Activated naive CD8-positive, alpha-beta T cell treated with anti-CD3 and anti-CD28 coated beads, Interleukin-2, amount 50 U/mL, for 24 hours (primary cell): Measurements from ENCODE around the gene TFB2M.
"Not testable (repeated sequence)": the region's sequence is repeated elsewhere in the genome, so short reads cannot be mapped to it uniquely, and the experiment has no call there.

Experiments used
- ATAC-seq: fragments of 150-1000 bp; cut with Tn5 transposase; one replicate; pipeline ENCODE4 v1.10.0; 2021
- DNase-seq: peaks from one replicate; pipeline ENCODE4 v3.0.0; 2021
- H3K27ac Mint-ChIP-seq: one replicate; pipeline ENCODE4 v1.8.0; 2021; ENCODE audit warnings: mild to moderate bottlenecking, mixed read lengths
- H3K27me3 Mint-ChIP-seq: one replicate; pipeline ENCODE4 v1.8.0; 2021; ENCODE audit warnings: mixed read lengths
- H3K36me3 Mint-ChIP-seq: one replicate; pipeline ENCODE4 v1.8.0; 2021; ENCODE audit warnings: low read depth, mixed read lengths
- H3K4me1 Mint-ChIP-seq: one replicate; pipeline ENCODE4 v1.8.0; 2021; ENCODE audit warnings: mixed read lengths
- H3K4me3 Mint-ChIP-seq: one replicate; pipeline ENCODE4 v1.8.0; 2021; ENCODE audit warnings: mild to moderate bottlenecking, moderate library complexity, mixed read lengths
- H3K9me3 Mint-ChIP-seq: one replicate; pipeline ENCODE4 v1.8.0; 2021; ENCODE audit warnings: mixed read lengths

TFB2M gene

DNA sequence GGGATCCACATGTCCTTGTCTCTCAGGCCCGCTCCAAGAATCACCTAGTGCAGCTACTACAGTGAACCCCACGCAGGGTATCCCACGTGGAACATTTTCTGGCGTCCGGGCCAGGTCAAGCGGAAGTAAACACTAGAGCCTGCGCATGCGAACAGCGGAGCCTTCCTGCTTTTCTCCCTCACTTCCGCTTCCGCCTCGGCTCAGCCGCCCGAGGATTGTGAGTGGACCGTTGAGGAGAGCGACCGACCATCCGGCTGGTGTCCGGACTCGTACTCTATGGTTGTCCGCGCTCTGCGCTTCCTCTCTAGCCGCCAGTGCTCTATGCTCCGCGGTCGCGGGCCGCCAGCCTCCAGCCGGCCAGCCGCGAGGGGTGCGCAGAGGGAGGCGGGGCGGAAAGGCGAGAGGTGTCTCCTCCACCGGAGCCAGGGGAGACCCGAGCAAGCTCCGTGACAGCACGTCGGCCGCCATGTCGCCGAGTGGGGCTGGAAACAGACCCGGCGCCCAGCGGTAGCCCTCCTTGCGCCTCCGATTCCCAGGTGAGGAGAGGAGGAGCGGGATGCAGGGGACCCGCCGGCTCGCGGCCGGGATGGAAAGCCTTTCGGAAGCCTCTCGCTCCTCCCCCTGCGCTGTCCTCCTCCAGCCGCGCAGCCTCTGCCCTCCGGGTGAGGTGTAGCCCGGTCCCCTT is at the start of gene TFB2M, which contains the start of gene CNST:
Gene TFB2M (minus strand): TSS at position 134 of the 685 bp plus-strand sequence. CDS start 123 bp downstream, at position 11.
Gene CNST (plus strand): TSS at position 329 of the 685 bp plus-strand sequence. CDS start 25,107 bp downstream, outside the sequence.
- Mint-ChIP-seq H3K27ac (peak within 1 kb of the TSS; percentile 93), H3K27me3 (no peaks in the 10 kb centered on the region), H3K36me3 (peaks cover 23% of the 10 kb centered on the region), H3K4me3 (peak within 1 kb of the TSS; percentile 98), H3K4me1 (peaks cover 59% of the 10 kb centered on the region), H3K9me3 (no peaks in the 10 kb centered on the region)
- peak; percentile 97 for ATAC-seq
- DNase-seq = peak; percentile 96

GRCh38 chr1:246613096-246613758 is 47.2 kb upstream of the TFB2M start:
- no peaks in the 10 kb centered on the region for H3K9me3 Mint-ChIP-seq
- H3K4me1 Mint-ChIP-seq = peaks cover 38% of the 10 kb centered on the region

GRCh38 chr1:246609632-246610031 is 43.6 kb upstream of the TFB2M start:
- Mint-ChIP-seq H3K27ac (no peak overlapping the region), H3K4me3 (no peak overlapping the region), H3K36me3 (peaks cover 3% of the 10 kb centered on the region), H3K4me1 (peaks cover 39% of the 10 kb centered on the region), H3K9me3 (no peaks in the 10 kb centered on the region), H3K27me3 (no peaks in the 10 kb centered on the region)
- no peak for DNase-seq
- ATAC-seq = no peak

More at GRCh38 chr1:246613096-246613758, 47.2 kb upstream of the TFB2M start:
- H3K27me3 Mint-ChIP-seq = no peaks in the 10 kb centered on the region
- H3K27ac Mint-ChIP-seq = no peak overlapping the region
- no peak overlapping the region for H3K4me3 Mint-ChIP-seq
- no peak for ATAC-seq
- peaks cover 8% of the 10 kb centered on the region for H3K36me3 Mint-ChIP-seq
- DNase-seq = no peak

- H3K27ac Mint-ChIP-seq = peak overlapping the region; percentile 77
- H3K4me3 Mint-ChIP-seq = no peak overlapping the region
- peak; percentile 50 for DNase-seq
- H3K9me3 Mint-ChIP-seq = no peaks in the 10 kb centered on the region
- peaks cover 2% of the 10 kb centered on the region for H3K36me3 Mint-ChIP-seq
- no peaks in the 10 kb centered on the region for H3K27me3 Mint-ChIP-seq
- ATAC-seq = peak; percentile 88
- H3K4me1 Mint-ChIP-seq = peaks cover 39% of the 10 kb centered on the region
Observed at GRCh38 chr1:246608616-246609376, 42.7 kb upstream of the TFB2M start.

DNA sequence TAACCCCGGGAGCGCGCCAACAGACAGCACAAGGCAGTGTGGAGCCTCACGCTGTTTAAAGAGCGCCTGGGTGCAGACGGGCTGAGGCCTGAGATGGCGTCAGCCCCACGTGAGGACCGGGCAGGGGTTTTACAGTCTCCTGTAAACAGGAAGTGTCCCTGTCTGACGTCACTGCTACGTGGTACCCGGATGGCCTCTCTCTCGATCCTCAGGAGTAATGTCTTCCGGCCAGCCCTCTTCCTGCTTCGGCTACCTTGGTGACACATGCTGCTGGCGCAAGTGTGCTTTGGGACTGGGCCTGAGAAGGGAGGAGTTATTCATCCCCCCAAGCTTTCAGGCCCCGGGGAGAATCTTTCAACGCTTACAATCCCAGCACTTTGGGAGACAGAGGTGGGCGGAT is 41.4 kb upstream of the TFB2M start:
- H3K27ac Mint-ChIP-seq = no peak overlapping the region
- no peak overlapping the region for H3K4me3 Mint-ChIP-seq
- no peaks in the 10 kb centered on the region for H3K9me3 Mint-ChIP-seq
- DNase-seq (no peak), ATAC-seq (no peak)
- peaks cover 8% of the 10 kb centered on the region for H3K36me3 Mint-ChIP-seq
- peaks cover 47% of the 10 kb centered on the region for H3K4me1 Mint-ChIP-seq
- no peaks in the 10 kb centered on the region for H3K27me3 Mint-ChIP-seq

- peaks cover 50% of the 10 kb centered on the region for H3K4me1 Mint-ChIP-seq
- H3K4me3 Mint-ChIP-seq = not testable (repeated sequence)
Observed at GRCh38 chr1:246605231-246605630, 39.2 kb upstream of the TFB2M start.

DNA sequence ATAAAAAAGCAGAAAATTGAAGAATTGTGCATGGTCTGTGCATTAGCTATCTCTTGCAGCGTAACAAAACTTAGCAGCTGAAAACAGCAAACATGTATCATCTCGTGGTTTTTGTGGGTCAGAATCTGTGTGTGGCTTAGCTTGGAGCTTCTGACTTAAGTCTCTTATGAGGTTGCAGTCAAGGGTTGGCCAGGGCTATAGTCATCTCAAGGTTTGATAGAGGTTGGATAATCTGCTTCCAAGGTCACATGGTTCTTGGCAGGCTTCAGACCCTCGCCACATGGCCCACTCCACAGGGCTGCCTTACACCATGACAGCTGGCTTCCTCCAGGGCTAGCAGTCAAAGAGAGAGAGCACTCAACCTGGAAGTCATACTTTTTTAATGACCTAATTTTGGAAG is 36.1 kb upstream of the TFB2M start:
- ATAC-seq = peak; percentile 97
- H3K27ac Mint-ChIP-seq = peak overlapping the region; percentile 41
- no peaks in the 10 kb centered on the region for H3K27me3 Mint-ChIP-seq
- H3K4me1 Mint-ChIP-seq = peaks cover 38% of the 10 kb centered on the region
- no peaks in the 10 kb centered on the region for H3K9me3 Mint-ChIP-seq
- H3K36me3 Mint-ChIP-seq = peaks cover 13% of the 10 kb centered on the region
- no peak overlapping the region for H3K4me3 Mint-ChIP-seq
- DNase-seq = no peak

More at GRCh38 chr1:246605231-246605630, 39.2 kb upstream of the TFB2M start:
- H3K9me3 Mint-ChIP-seq, DNase-seq, H3K27me3 Mint-ChIP-seq, H3K27ac Mint-ChIP-seq, ATAC-seq: not testable (repeated sequence)
- peaks cover 10% of the 10 kb centered on the region for H3K36me3 Mint-ChIP-seq

DNA sequence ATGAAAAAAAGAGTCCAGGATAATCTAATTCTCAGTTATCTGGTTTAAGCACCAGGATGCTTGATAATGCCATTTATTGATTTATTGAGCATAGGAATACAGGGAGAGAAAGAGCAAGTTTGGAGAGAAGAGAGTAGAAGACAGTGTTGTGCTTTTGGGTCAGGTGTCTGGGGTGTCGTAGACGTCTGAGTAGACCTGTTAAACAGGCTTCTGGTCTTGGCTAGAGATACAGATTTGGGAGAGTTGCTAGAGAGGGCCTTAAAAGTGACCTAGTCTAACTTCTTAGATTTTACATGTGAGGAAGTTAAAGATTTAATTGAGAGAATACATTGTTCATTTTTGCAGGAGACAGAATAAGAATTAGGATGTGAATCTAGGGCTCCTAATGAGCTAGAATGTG is 34.5 kb upstream of the TFB2M start:
- Mint-ChIP-seq H3K4me3 (no peak overlapping the region), H3K9me3 (no peaks in the 10 kb centered on the region), H3K36me3 (peaks cover 14% of the 10 kb centered on the region), H3K27ac (no peak overlapping the region), H3K4me1 (peaks cover 46% of the 10 kb centered on the region), H3K27me3 (no peaks in the 10 kb centered on the region)
- ATAC-seq (no peak), DNase-seq (no peak)

- DNase-seq = no peak
- no peaks in the 10 kb centered on the region for H3K27me3 Mint-ChIP-seq
- H3K4me3 Mint-ChIP-seq = no peak overlapping the region
- no peak for ATAC-seq
- H3K4me1 Mint-ChIP-seq = peaks cover 46% of the 10 kb centered on the region
- H3K36me3 Mint-ChIP-seq = peaks cover 20% of the 10 kb centered on the region
- no peaks in the 10 kb centered on the region for H3K9me3 Mint-ChIP-seq
- peak overlapping the region; percentile 30 for H3K27ac Mint-ChIP-seq
Observed at GRCh38 chr1:246599315-246599714, 33.3 kb upstream of the TFB2M start.

- H3K27ac Mint-ChIP-seq = no peak overlapping the region
- peaks cover 42% of the 10 kb centered on the region for H3K4me1 Mint-ChIP-seq
- H3K4me3 Mint-ChIP-seq = no peak overlapping the region
- peaks cover 21% of the 10 kb centered on the region for H3K36me3 Mint-ChIP-seq
- DNase-seq (no peak), ATAC-seq (no peak)
- no peaks in the 10 kb centered on the region for H3K27me3 Mint-ChIP-seq
- no peaks in the 10 kb centered on the region for H3K9me3 Mint-ChIP-seq
Observed at GRCh38 chr1:246597971-246598370, 31.9 kb upstream of the TFB2M start.

- ATAC-seq (no peak), DNase-seq (no peak)
- H3K36me3 Mint-ChIP-seq = peaks cover 21% of the 10 kb centered on the region
- no peak overlapping the region for H3K4me3 Mint-ChIP-seq
- no peaks in the 10 kb centered on the region for H3K9me3 Mint-ChIP-seq
- peaks cover 36% of the 10 kb centered on the region for H3K4me1 Mint-ChIP-seq
- no peak overlapping the region for H3K27ac Mint-ChIP-seq
- no peaks in the 10 kb centered on the region for H3K27me3 Mint-ChIP-seq
Observed at GRCh38 chr1:246597340-246597739, 31.3 kb upstream of the TFB2M start.

DNA sequence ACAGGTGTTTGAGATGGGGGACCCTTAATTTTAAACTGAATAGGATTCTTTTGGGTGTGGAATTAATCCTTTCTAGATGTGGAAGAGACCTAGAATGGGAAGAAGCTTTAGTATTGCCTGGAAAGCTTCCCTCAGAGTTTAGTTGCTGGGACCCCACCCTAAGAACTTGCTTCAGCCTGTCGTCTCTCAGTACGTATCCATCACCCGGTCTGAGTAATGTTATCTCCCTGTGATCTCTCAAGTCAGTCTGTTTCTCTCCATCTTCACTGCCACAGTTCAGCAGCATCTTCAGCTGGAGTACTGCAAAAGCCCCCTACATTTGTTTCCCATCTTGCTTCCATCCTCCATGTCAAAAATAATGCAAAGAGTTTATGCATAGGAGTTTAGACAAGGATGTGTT is 29.1 kb upstream of the TFB2M start:
- DNase-seq = no peak
- Mint-ChIP-seq H3K4me1 (peaks cover 35% of the 10 kb centered on the region), H3K4me3 (no peak overlapping the region), H3K9me3 (no peaks in the 10 kb centered on the region), H3K27me3 (no peaks in the 10 kb centered on the region), H3K36me3 (peaks cover 37% of the 10 kb centered on the region), H3K27ac (no peak overlapping the region)
- no peak for ATAC-seq

GRCh38 chr1:246592695-246593094 is 26.6 kb upstream of the TFB2M start:
- Mint-ChIP-seq H3K27ac (no peak overlapping the region), H3K36me3 (peaks cover 43% of the 10 kb centered on the region), H3K4me3 (no peak overlapping the region), H3K4me1 (peaks cover 34% of the 10 kb centered on the region), H3K27me3 (no peaks in the 10 kb centered on the region), H3K9me3 (peaks cover 5% of the 10 kb centered on the region)
- DNase-seq (no peak), ATAC-seq (no peak)

DNA sequence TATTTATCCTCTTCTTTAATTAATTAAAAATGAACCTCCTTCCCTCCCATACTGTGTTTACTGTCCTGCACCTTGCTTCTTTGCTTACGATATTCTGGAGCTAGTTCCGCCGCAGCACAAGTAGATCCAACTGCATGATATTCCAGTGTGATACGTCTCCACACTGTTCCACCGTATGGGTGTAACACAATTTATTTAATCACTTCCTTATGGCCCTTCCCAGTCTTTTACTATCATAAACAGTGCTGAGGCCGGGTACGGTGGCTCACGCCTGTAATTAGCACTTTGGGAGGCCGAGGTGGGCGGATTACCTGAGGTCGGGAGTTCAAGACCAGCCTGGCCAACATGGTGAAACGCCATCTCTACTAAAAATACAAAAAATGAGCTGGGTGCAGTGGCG is 25.9 kb upstream of the TFB2M start:
- Mint-ChIP-seq H3K4me1 (peaks cover 35% of the 10 kb centered on the region), H3K27ac (no peak overlapping the region), H3K27me3 (no peaks in the 10 kb centered on the region), H3K4me3 (no peak overlapping the region), H3K36me3 (peaks cover 40% of the 10 kb centered on the region), H3K9me3 (peaks cover 5% of the 10 kb centered on the region)
- no peak for DNase-seq
- no peak for ATAC-seq
